Measurements from ENCODE around the gene MKX. TPM values are rescaled to one million over a fixed set of nuclear protein-coding genes. Genes with fewer than 3 reads are reported as not detected.

MKX gene
- polyA plus RNA-seq, 3 donors, result not detected

DNA sequence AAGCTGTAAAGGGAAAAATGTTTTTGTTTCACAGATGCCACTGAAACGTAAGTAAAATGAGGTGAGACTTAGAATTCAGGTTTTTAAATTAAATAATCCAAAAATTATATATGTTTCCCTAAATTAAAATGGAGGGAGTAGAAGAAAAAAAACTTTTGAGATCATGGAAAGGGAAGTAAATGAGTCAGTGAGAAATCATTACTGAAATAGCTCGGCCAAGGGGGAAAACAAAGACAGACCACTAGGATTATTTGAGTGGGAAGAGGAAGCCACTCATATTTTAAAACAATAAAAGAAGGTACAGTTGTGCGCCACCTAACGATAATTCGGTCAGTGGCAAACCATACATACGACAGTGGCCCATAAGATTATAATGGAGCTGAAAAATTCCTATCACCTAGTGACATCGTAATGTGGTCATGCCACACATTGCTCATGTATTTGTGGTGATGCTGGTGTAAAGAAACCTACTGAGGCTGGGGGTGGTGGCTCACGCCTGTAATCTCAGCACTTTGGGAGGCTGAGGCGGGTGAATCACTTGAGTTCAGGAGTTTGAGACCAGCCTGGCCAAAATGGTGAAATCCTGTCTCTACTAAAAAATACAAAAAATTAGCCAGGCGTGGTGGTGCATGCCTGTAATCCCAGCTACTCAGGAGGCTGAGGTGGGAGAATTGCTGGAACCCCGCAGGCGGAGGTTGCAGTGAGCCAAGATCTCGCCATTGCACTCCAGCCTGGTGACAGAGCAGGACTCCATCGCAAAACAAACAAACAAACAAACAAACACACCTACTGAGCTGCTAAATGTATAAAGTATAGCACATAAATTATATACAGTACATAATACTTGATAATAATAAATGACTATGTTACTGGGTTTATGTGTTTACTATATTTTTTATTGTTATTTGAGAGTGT is 64.7 kb downstream of the MKX start:
- intact Hi-C loops (cut with micrococcal nuclease), result no loop called here
- Mint-ChIP-seq H3K27me3 (ENCODE audit: low read depth in 3 of 3) (peaks cover 0 to 3% (median 0%) of the 10 kb centered on the region in 3 donors), H3K36me3 (no peaks in the 10 kb centered on the region), H3K9me3 (no peaks in the 10 kb centered on the region), H3K4me3 (no peak overlapping the region), H3K27ac (no peak overlapping the region), H3K4me1 (peaks cover 14% of the 10 kb centered on the region)
- TF ChIP-seq, protein P1, sequence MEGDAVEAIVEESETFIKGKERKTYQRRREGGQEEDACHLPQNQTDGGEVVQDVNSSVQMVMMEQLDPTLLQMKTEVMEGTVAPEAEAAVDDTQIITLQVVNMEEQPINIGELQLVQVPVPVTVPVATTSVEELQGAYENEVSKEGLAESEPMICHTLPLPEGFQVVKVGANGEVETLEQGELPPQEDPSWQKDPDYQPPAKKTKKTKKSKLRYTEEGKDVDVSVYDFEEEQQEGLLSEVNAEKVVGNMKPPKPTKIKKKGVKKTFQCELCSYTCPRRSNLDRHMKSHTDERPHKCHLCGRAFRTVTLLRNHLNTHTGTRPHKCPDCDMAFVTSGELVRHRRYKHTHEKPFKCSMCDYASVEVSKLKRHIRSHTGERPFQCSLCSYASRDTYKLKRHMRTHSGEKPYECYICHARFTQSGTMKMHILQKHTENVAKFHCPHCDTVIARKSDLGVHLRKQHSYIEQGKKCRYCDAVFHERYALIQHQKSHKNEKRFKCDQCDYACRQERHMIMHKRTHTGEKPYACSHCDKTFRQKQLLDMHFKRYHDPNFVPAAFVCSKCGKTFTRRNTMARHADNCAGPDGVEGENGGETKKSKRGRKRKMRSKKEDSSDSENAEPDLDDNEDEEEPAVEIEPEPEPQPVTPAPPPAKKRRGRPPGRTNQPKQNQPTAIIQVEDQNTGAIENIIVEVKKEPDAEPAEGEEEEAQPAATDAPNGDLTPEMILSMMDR (IDR thresholded peaks at IDR 0.05), result no peak
- Histone ChIP-seq H3K27me3 (ENCODE audit: control insufficient read depth in 2 of 2, insufficient read depth in 2 of 2, low read length in 2 of 2) (no peaks in the 10 kb centered on the region), H3K9me3 (replicated peaks in 1 of 2; ENCODE audit: control insufficient read depth in 1 of 2, insufficient read depth in 1 of 2, low read length in 2 of 2) (no peaks in the 10 kb centered on the region), H3K27ac (ENCODE audit: low read depth in 1 of 2, low read length in 2 of 2) (no peak overlapping the region), H3K4me3 (replicated peaks in 1 of 3; ENCODE audit: low read depth in 2 of 3, low read length in 3 of 3) (no peak overlapping the region), H3K4me1 (ENCODE audit: control insufficient read depth in 1 of 2, insufficient read depth in 2 of 2, low read length in 2 of 2) (no peaks in the 10 kb centered on the region), H4K20me1 (ENCODE audit: insufficient read depth, low read length) (no peaks in the 10 kb centered on the region), H3K9ac (ENCODE audit: insufficient read depth, low read length, poor library complexity, severe bottlenecking) (no peak overlapping the region), H2AFZ (ENCODE audit: insufficient read depth, low read depth, low read length, poor library complexity, severe bottlenecking) (no peak overlapping the region), H3K79me2 (ENCODE audit: insufficient read depth, low read length) (no peaks in the 10 kb centered on the region), H3K4me2 (replicated peaks; ENCODE audit: extremely low read depth, low read length, poor library complexity, severe bottlenecking) (no peak overlapping the region), H3K36me3 (replicated peaks in 1 of 2; ENCODE audit: control insufficient read depth in 1 of 2, insufficient read depth in 2 of 2, low read length in 2 of 2) (no peaks in the 10 kb centered on the region)
- 85% methylated on average over 8 of the region's 14 CpGs for WGBS (ENCODE audit: insufficient coverage)
- DNase-seq, result no peak

DNA sequence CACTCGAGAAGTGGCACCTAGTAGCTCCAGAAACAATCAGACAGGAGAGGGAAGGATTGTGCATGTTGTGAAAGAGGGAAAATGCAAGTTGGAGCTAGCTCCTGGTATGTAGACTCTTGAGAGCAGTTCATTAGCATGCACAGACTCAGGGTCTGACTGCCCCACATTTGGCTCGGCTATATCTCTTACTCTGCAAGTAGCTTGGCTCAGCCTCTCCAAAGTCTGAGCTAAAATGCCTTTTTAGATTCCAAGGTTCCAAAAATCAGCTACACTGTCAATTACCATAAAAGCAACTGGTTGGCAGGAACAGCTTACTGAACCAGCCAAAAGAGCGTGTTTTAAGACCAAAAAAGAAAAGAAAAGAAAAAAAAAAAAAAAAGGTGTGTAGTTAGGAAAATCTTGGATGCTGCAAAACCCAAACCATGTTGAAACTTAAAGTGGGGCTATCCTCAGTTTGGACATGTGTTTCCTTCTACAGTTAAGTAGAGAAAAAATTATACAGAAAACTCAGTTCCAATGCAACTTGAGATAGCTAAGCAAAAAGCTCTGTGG is 65.5 kb downstream of the MKX start:
- intact Hi-C loops (cut with micrococcal nuclease), result no loop called here
- no peaks in the 10 kb centered on the region for H4K20me1 ChIP-seq (ENCODE audit: insufficient read depth, low read length)
- no peak overlapping the region for H3K9ac ChIP-seq (ENCODE audit: insufficient read depth, low read length, poor library complexity, severe bottlenecking)
- TF ChIP-seq, protein P1 (IDR thresholded peaks at IDR 0.05), result no peak
- Mint-ChIP-seq H3K27me3 (ENCODE audit: low read depth in 3 of 3) (peaks cover 0 to 3% (median 0%) of the 10 kb centered on the region in 3 donors), H3K36me3 (no peaks in the 10 kb centered on the region), H3K9me3 (no peaks in the 10 kb centered on the region), H3K27ac (no peak overlapping the region), H3K4me3 (no peak overlapping the region), H3K4me1 (peaks cover 14% of the 10 kb centered on the region)
- no peaks in the 10 kb centered on the region for H3K4me1 ChIP-seq (ENCODE audit: control insufficient read depth in 1 of 2, insufficient read depth in 2 of 2, low read length in 2 of 2)
- no peaks in the 10 kb centered on the region for H3K9me3 ChIP-seq (replicated peaks in 1 of 2; ENCODE audit: control insufficient read depth in 1 of 2, insufficient read depth in 1 of 2, low read length in 2 of 2)
- no peaks in the 10 kb centered on the region for H3K36me3 ChIP-seq (replicated peaks in 1 of 2; ENCODE audit: control insufficient read depth in 1 of 2, insufficient read depth in 2 of 2, low read length in 2 of 2)
- H3K79me2 ChIP-seq (ENCODE audit: insufficient read depth, low read length), result no peaks in the 10 kb centered on the region
- H3K4me3 ChIP-seq (replicated peaks in 1 of 3; ENCODE audit: low read depth in 2 of 3, low read length in 3 of 3), result no peak overlapping the region
- no peak overlapping the region for H2AFZ ChIP-seq (ENCODE audit: insufficient read depth, low read depth, low read length, poor library complexity, severe bottlenecking)
- H3K27me3 ChIP-seq (ENCODE audit: control insufficient read depth in 2 of 2, insufficient read depth in 2 of 2, low read length in 2 of 2), result no peaks in the 10 kb centered on the region
- WGBS (ENCODE audit: insufficient coverage), result 100% methylated on average over 1 of the region's 3 CpGs
- H3K27ac ChIP-seq (ENCODE audit: low read depth in 1 of 2, low read length in 2 of 2), result no peak overlapping the region
- no peak for DNase-seq
- H3K4me2 ChIP-seq (replicated peaks; ENCODE audit: extremely low read depth, low read length, poor library complexity, severe bottlenecking), result no peak overlapping the region
